Activated CD4-positive, alpha-beta T cell treated with anti-CD3 and anti-CD28 coated beads, Interleukin-2, amount 10 ng/mL, durations not matched to agents 24 days and 14 days (primary cell): ENCODE results near the gene PIAS3. TPM values are rescaled to one million over a fixed set of nuclear protein-coding genes. Genes with fewer than 3 reads are reported as not detected.

Source experiments
- total RNA-seq: library from RNA; stranded (reverse); gene quantifications from 2 replicates; pipeline ENCODE4 v1.2.3, GENCODE V29; 2022

PIAS3 gene
- total RNA-seq, 1 donor from 2014 or later: 19.1 TPM

Other genes with a start within 250 kb of the PIAS3 start
- gene PDZK1, start 151.7 kb downstream of the PIAS3 start, total RNA-seq: 0.16 TPM in 1 of 2 replicates, not detected in the other
- gene CD160, start 139.6 kb downstream of the PIAS3 start, total RNA-seq: 0.59 TPM in 1 of 2 replicates, not detected in the other
- gene RNF115, start 35.0 kb downstream of the PIAS3 start, total RNA-seq: 14.1 and 15.5 TPM in 2 replicates
- 35.0 and 39.0 TPM in 2 replicates for gene POLR3C, start 34.9 kb downstream of the PIAS3 start, total RNA-seq
- 2.5 and 3.4 TPM in 2 replicates for gene NUDT17, start 13.5 kb downstream of the PIAS3 start, total RNA-seq
- gene ANKRD35, start 26.8 kb upstream of the PIAS3 start, total RNA-seq: 0.40 TPM in 2 replicates
- 1.7 and 2.4 TPM in 2 replicates for gene ITGA10, start 51.0 kb upstream of the PIAS3 start, total RNA-seq
- gene PEX11B, start 59.6 kb upstream of the PIAS3 start, total RNA-seq: 31.7 and 32.2 TPM in 2 replicates
- gene RBM8A, start 68.4 kb upstream of the PIAS3 start, total RNA-seq: 326 and 355 TPM in 2 replicates
- gene LIX1L, start 98.9 kb upstream of the PIAS3 start, total RNA-seq: 37.8 and 38.4 TPM in 2 replicates
- gene ANKRD34A, start 105.5 kb upstream of the PIAS3 start, total RNA-seq: 4.8 and 5.2 TPM in 2 replicates
- 12.1 and 12.6 TPM in 2 replicates for gene POLR3GL, start 105.6 kb upstream of the PIAS3 start, total RNA-seq
- 83.4 and 85.2 TPM in 2 replicates for gene TXNIP, start 137.5 kb upstream of the PIAS3 start, total RNA-seq
- not detected in 2 replicates for gene HJV, start 162.7 kb upstream of the PIAS3 start, total RNA-seq